Right lobe of liver (tissue), 4 donors: ENCODE data around the gene CCDC9B.

Source experiments
- POLR2A ChIP-seq: fragments of 450-650 bp; IDR thresholded peaks from one replicate; pipeline ENCODE4 v1.6.1; 2017; ENCODE audit warnings: antibody characterized with exemption, mild to moderate bottlenecking
- TF ChIP-seq, protein P1 (sequence below), 4 donors: fragments of 200-600 bp in 3 of 4; fragments of 450-650 bp in 1 of 4; IDR thresholded peaks; one replicate each; pipeline versions ENCODE4 v1.5.1 to v1.8.0; 2016 to 2022; ENCODE audit warnings: antibody characterized with exemption in 4 of 4, mild to moderate bottlenecking in 2 of 4
- donor health status: DM: no; HTN: no; CAD: no.
- donor health status: DM: no; HTN: no; CAD: no.
- donor health status: DM: no; HTN: yes; CAD: no.

DNA sequence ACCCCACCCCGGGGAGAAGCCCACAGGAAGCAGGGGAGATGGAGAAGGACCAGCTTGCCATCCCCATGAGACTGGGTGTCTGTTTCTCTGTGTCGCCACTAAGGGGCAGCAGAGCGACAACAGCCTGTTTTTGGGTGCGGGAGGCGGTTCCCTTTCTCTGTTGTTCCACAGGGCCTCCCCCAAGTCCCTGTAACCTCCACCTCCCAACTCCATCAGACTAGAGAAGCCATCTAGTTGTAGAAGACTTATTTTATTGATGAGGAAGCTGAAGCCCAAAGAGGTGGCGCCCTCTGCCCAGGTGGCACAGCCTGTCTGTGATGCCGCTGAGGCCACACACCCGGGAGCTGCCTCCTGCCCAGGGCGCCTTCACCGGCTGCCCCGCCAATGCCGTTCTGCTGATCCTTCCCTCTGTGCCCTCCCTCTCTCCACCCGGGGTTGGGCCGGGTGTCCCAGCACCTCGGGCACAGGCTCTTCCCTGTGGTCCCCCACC lies 3.9 kb upstream of the CCDC9B start:
- TF ChIP-seq, protein P1, sequence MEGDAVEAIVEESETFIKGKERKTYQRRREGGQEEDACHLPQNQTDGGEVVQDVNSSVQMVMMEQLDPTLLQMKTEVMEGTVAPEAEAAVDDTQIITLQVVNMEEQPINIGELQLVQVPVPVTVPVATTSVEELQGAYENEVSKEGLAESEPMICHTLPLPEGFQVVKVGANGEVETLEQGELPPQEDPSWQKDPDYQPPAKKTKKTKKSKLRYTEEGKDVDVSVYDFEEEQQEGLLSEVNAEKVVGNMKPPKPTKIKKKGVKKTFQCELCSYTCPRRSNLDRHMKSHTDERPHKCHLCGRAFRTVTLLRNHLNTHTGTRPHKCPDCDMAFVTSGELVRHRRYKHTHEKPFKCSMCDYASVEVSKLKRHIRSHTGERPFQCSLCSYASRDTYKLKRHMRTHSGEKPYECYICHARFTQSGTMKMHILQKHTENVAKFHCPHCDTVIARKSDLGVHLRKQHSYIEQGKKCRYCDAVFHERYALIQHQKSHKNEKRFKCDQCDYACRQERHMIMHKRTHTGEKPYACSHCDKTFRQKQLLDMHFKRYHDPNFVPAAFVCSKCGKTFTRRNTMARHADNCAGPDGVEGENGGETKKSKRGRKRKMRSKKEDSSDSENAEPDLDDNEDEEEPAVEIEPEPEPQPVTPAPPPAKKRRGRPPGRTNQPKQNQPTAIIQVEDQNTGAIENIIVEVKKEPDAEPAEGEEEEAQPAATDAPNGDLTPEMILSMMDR (IDR thresholded peaks at IDR 0.05) = peak; percentile 72 to 83 (median 78)
- TF ChIP-seq POLR2A = no peak
